RWPE2 (cell line): ENCODE measurements around the gene ADRA2B.
A peak's percentile ranks its signal among the peaks of the same experiment; 100 is the strongest.

Experiments used
- ATAC-seq: fragments of 200-7000 bp; cut with Tn5 transposase; 3 replicates; pipeline ENCODE4 v1.9.1; 2021; ENCODE audit warnings: low read depth
- DNase-seq: peaks from one replicate; pipeline ENCODE4 v3.0.0-alpha.2; 2020; ENCODE audit warnings: low spot score
- H3K27ac ChIP-seq: fragments of 450-650 bp; 2 replicates; pipeline ENCODE4 v1.5.1; 2017; ENCODE audit warnings: mild to moderate bottlenecking; ENCODE audit not compliant: poor library complexity, severe bottlenecking
- H3K27me3 ChIP-seq: fragments of 250-450 bp; sonication (Bioruptor Pico); 2 replicates; pipeline ENCODE4 v1.5.1; 2021; ENCODE audit warnings: mild to moderate bottlenecking, moderate library complexity; ENCODE audit not compliant: insufficient read depth, poor library complexity, severe bottlenecking
- H3K36me3 ChIP-seq: fragments of 250-450 bp; sonication (Bioruptor Pico); 2 replicates; pipeline ENCODE4 v1.5.1; 2020; ENCODE audit warnings: low read depth, mild to moderate bottlenecking, moderate library complexity
- H3K4me1 ChIP-seq: fragments of 250-450 bp; sonication (Bioruptor Pico); 2 replicates; pipeline ENCODE4 v1.5.1; 2021; ENCODE audit warnings: mild to moderate bottlenecking, moderate library complexity; ENCODE audit not compliant: insufficient read depth, poor library complexity, severe bottlenecking
- H3K4me3 ChIP-seq: fragments of 250-450 bp; sonication (Bioruptor Pico); 2 replicates; pipeline ENCODE4 v1.5.1; 2021; ENCODE audit warnings: mild to moderate bottlenecking, moderate library complexity; ENCODE audit not compliant: severe bottlenecking
- H3K9me3 ChIP-seq: fragments of 250-450 bp; sonication (Bioruptor Pico); 2 replicates; pipeline ENCODE4 v1.5.1; 2021; ENCODE audit warnings: mild to moderate bottlenecking, moderate library complexity; ENCODE audit not compliant: severe bottlenecking
- TF ChIP-seq, protein P1 (sequence below): fragments of 450-650 bp; IDR thresholded peaks from one replicate; pipeline ENCODE4 v1.5.1; 2017; ENCODE audit warnings: mild to moderate bottlenecking, moderate library complexity; ENCODE audit not compliant: poor library complexity, severe bottlenecking

The ADRA2B gene

DNA sequence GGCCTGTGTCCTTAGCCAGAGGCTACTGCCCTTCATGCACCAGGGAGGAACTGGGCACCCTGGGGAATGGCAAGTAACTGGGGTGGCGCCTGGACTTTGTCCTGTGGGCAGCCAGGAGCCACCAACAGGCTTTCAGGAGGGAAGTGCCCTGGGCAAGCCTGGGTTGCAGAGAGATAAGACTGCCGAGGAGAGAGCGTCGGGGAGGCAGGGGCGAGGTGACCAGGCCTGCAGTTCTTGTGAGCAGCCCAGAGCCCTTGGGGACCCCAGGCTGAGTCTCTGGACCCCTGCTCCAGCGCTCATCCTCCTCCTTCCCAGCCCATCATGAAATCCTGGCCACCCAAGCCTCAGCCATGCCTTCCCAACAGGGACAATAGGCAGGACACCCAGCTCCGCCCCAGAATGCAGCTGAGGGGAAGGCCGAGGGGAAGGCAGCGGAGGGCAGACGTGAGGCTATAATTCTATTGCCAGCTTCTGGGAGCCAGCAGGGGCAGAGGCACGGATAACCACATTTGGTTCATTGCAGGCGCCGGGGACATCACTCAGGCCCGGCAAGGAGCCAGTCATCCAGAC, 25.1 kb downstream of the ADRA2B start:
- no peaks in the 10 kb centered on the region for H3K4me1 ChIP-seq
- no peak for ATAC-seq
- no peak for DNase-seq
- no peaks in the 10 kb centered on the region for H3K9me3 ChIP-seq
- H3K27ac ChIP-seq, result no peak overlapping the region
- TF ChIP-seq, protein P1, sequence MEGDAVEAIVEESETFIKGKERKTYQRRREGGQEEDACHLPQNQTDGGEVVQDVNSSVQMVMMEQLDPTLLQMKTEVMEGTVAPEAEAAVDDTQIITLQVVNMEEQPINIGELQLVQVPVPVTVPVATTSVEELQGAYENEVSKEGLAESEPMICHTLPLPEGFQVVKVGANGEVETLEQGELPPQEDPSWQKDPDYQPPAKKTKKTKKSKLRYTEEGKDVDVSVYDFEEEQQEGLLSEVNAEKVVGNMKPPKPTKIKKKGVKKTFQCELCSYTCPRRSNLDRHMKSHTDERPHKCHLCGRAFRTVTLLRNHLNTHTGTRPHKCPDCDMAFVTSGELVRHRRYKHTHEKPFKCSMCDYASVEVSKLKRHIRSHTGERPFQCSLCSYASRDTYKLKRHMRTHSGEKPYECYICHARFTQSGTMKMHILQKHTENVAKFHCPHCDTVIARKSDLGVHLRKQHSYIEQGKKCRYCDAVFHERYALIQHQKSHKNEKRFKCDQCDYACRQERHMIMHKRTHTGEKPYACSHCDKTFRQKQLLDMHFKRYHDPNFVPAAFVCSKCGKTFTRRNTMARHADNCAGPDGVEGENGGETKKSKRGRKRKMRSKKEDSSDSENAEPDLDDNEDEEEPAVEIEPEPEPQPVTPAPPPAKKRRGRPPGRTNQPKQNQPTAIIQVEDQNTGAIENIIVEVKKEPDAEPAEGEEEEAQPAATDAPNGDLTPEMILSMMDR, result no peak
- no peaks in the 10 kb centered on the region for H3K27me3 ChIP-seq
- no peak overlapping the region for H3K4me3 ChIP-seq
- no peaks in the 10 kb centered on the region for H3K36me3 ChIP-seq

DNA sequence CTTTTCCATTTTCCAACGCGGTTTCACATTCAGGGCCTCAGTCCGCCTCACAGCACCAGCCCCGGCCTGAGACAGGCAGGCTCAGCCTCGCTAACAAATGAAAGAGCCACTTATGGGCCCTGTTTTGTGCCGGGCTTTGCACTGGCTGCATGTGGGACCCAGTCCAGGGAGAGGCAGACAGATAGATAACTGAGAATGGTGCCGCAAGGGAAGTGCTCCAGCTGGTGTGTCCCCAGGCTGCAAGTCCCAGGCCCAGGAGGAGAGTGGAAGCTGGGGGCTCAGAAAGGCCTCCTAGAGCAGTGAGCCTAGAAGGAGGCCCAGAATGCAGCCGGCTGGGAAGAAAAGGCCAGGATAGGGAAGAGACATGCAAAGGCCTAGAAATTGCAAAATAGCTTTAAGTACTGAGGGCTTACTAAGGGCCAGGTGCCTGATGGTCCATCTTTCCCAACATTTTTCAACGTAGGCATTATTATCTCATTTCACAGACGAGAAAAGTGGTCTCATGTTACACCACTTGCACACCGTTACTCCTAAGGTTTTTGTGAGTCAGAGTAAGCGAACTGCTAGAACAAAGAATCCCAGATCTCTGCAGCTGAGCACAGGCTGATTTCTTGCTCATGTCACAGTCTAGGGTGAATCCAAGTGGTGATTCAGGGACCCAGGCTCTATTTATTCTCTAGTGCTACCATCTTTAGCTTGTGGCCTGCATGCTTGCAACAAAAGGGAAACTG, 26.0 kb downstream of the ADRA2B start:
- Histone ChIP-seq H3K36me3 (no peaks in the 10 kb centered on the region), H3K27me3 (no peaks in the 10 kb centered on the region), H3K9me3 (no peaks in the 10 kb centered on the region), H3K27ac (no peak overlapping the region), H3K4me3 (no peak overlapping the region), H3K4me1 (no peaks in the 10 kb centered on the region)
- peak; percentile 87 for ATAC-seq
- no peak for DNase-seq
- TF ChIP-seq, protein P1, result no peak

GRCh38 chr2:96089356-96090195, 26.8 kb downstream of the ADRA2B start:
- TF ChIP-seq, protein P1, result no peak
- H3K9me3 ChIP-seq, result no peaks in the 10 kb centered on the region
- no peaks in the 10 kb centered on the region for H3K36me3 ChIP-seq
- H3K27me3 ChIP-seq, result no peaks in the 10 kb centered on the region
- H3K4me1 ChIP-seq, result no peaks in the 10 kb centered on the region
- no peak overlapping the region for H3K4me3 ChIP-seq
- ATAC-seq (no peak), DNase-seq (no peak)
- H3K27ac ChIP-seq, result no peak overlapping the region

GRCh38 chr2:96088340-96089335, 27.7 kb downstream of the ADRA2B start:
- H3K27me3 ChIP-seq, result no peaks in the 10 kb centered on the region
- no peaks in the 10 kb centered on the region for H3K9me3 ChIP-seq
- H3K4me1 ChIP-seq, result no peaks in the 10 kb centered on the region
- DNase-seq, result no peak
- H3K27ac ChIP-seq, result no peak overlapping the region
- TF ChIP-seq, protein P1, result no peak
- H3K4me3 ChIP-seq, result no peak overlapping the region
- H3K36me3 ChIP-seq, result no peaks in the 10 kb centered on the region
- no peak for ATAC-seq
